Fibroblast of upper back skin (primary cell): Measurements from ENCODE around the gene TOLLIP.
"Not testable (repeated sequence)": the region's sequence is repeated elsewhere in the genome, so short reads cannot be mapped to it uniquely, and the experiment has no call there.

ENCODE experiments used
- DNase-seq: peaks from one replicate; pipeline ENCODE4 v3.0.0-alpha.2; 2013

Gene TOLLIP

GRCh38 chr11:1280116-1281035 is 29.1 kb downstream of the TOLLIP start:
- DNase-seq: no peak

- no peak for DNase-seq
Observed at GRCh38 chr11:1279674-1280055, 29.8 kb downstream of the TOLLIP start.

- no peak for DNase-seq
Observed at GRCh38 chr11:1278766-1279673, 30.4 kb downstream of the TOLLIP start.

- DNase-seq: no peak
Observed at GRCh38 chr11:1277936-1278512, 31.4 kb downstream of the TOLLIP start.

GRCh38 chr11:1276866-1277615 is 32.4 kb downstream of the TOLLIP start:
- DNase-seq: no peak

- DNase-seq: no peak
Observed at GRCh38 chr11:1276041-1276790, 33.2 kb downstream of the TOLLIP start.

GRCh38 chr11:1275021-1275420 is 34.4 kb downstream of the TOLLIP start:
- DNase-seq: no peak

- no peak for DNase-seq
Observed at GRCh38 chr11:1274501-1274900, 34.9 kb downstream of the TOLLIP start.

GRCh38 chr11:1272531-1272930 is 36.9 kb downstream of the TOLLIP start:
- DNase-seq: no peak

- no peak for DNase-seq
Observed at GRCh38 chr11:1271927-1272326, 37.5 kb downstream of the TOLLIP start.

- DNase-seq: no peak
Observed at GRCh38 chr11:1271406-1271805, 38.0 kb downstream of the TOLLIP start.

- DNase-seq: peak; percentile 4
Observed at GRCh38 chr11:1271002-1271401, 38.4 kb downstream of the TOLLIP start.

- no peak for DNase-seq
Observed at GRCh38 chr11:1270476-1270875, 39.0 kb downstream of the TOLLIP start.

- no peak for DNase-seq
Observed at GRCh38 chr11:1269957-1270356, 39.5 kb downstream of the TOLLIP start.

- DNase-seq: no peak
Observed at GRCh38 chr11:1267441-1268100, 41.9 kb downstream of the TOLLIP start.

GRCh38 chr11:1266976-1267375 is 42.5 kb downstream of the TOLLIP start:
- not testable (repeated sequence) for DNase-seq

GRCh38 chr11:1265480-1265879 is 44.0 kb downstream of the TOLLIP start:
- not testable (repeated sequence) for DNase-seq

GRCh38 chr11:1264444-1264843 is 45.0 kb downstream of the TOLLIP start:
- DNase-seq: peak; percentile 70

GRCh38 chr11:1263010-1263409 is 46.4 kb downstream of the TOLLIP start:
- no peak for DNase-seq

- peak; percentile 81 for DNase-seq
Observed at GRCh38 chr11:1262172-1263006, 47.0 kb downstream of the TOLLIP start.
